ENCODE measurements around the gene S100A5. TPM values are rescaled to one million over a fixed set of nuclear protein-coding genes. Genes with fewer than 3 reads are reported as not detected.

S100A5 gene
- total and polyA plus RNA-seq, 11 donors, result not detected

- peak; percentile 60 to 62 (median 60) for ATAC-seq
- Histone ChIP-seq H3K27ac (no peak overlapping the region), H3K4me1 (peaks cover 0 to 32% (median 21%) of the 10 kb centered on the region in 12 donors), H3K9me3 (no peaks in the 10 kb centered on the region), H3K36me3 (no peaks in the 10 kb centered on the region), H3K27me3 (no peaks in the 10 kb centered on the region), H3K4me3 (no peak overlapping the region)
- 1 to 4% (median 2%) methylated on average over 3 to 7 of the region's 7 CpGs for WGBS, 4 donors
- intact Hi-C loops (cut with DNase I), result loop anchor here in 9 of 10 donors (1.0 to 10.0 kb wide), 8 partner anchors 57 to 484 kb away; partner anchors contain the start of genes RAB13 (in 3 of the 9), S100A14 (in 3 of the 9), ILF2 (in 1 of the 9) and NPR1 (in 1 of the 9)
- DNase-seq, result peak; percentile 82 to 88 (median 84)
- no peak for TF ChIP-seq POLR2A (IDR thresholded peaks at IDR 0.05)
- peak; percentile 81 to 97 (median 90) for TF ChIP-seq CTCF (IDR thresholded peaks at IDR 0.05)
Observed at GRCh38 chr1:153510984-153511410, 29.7 kb downstream of the S100A5 start.

GRCh38 chr1:153509729-153510354 lies 30.9 kb downstream of the S100A5 start:
- WGBS, 4 donors, result 75 to 77% (median 75%) methylated on average over 4 of the region's 4 CpGs
- H3K4me3 ChIP-seq, result no peak overlapping the region
- H3K27me3 ChIP-seq, result no peaks in the 10 kb centered on the region
- TF ChIP-seq CTCF (IDR thresholded peaks at IDR 0.05) (peak; percentile 30 to 65 (median 46)), POLR2A (IDR thresholded peaks at IDR 0.05) (no peak)
- intact Hi-C loops (cut with DNase I), result loop anchor here in 8 of 10 donors (2.0 to 10.0 kb wide), 7 partner anchors 59 to 485 kb away; partner anchors contain the start of genes RAB13 (in 3 of the 8), S100A14 (in 3 of the 8), ILF2 (in 1 of the 8) and NPR1 (in 1 of the 8)
- ATAC-seq, result no peak
- DNase-seq, result peak in 1 of 5 donors; percentile 52
- no peaks in the 10 kb centered on the region for H3K36me3 ChIP-seq
- no peaks in the 10 kb centered on the region for H3K9me3 ChIP-seq
- H3K27ac ChIP-seq, result no peak overlapping the region
- peaks cover 0 to 29% (median 16%) of the 10 kb centered on the region in 12 donors for H3K4me1 ChIP-seq

- Histone ChIP-seq H3K27me3 (no peaks in the 10 kb centered on the region), H3K4me3 (no peak overlapping the region), H3K9me3 (no peaks in the 10 kb centered on the region), H3K4me1 (peaks cover 0 to 29% (median 16%) of the 10 kb centered on the region in 12 donors), H3K27ac (no peak overlapping the region), H3K36me3 (no peaks in the 10 kb centered on the region)
- 94 to 96% (median 95%) methylated on average over 3 of the region's 3 CpGs for WGBS, 4 donors
- no peak for DNase-seq
- intact Hi-C loops (cut with DNase I), result no loop called here
- no peak for ATAC-seq
- TF ChIP-seq POLR2A (IDR thresholded peaks at IDR 0.05) (no peak), CTCF (IDR thresholded peaks at IDR 0.05) (no peak)
Observed at GRCh38 chr1:153509036-153509435, 31.7 kb downstream of the S100A5 start.

GRCh38 chr1:153507926-153508583 lies 32.7 kb downstream of the S100A5 start:
- no peaks in the 10 kb centered on the region for H3K36me3 ChIP-seq
- no peak for ATAC-seq
- peaks cover 0 to 29% (median 16%) of the 10 kb centered on the region in 12 donors for H3K4me1 ChIP-seq
- no peak overlapping the region for H3K4me3 ChIP-seq
- no peaks in the 10 kb centered on the region for H3K9me3 ChIP-seq
- WGBS, 4 donors, result 86 to 95% (median 88%) methylated on average over 11 of the region's 11 CpGs
- intact Hi-C loops (cut with DNase I), result no loop called here
- TF ChIP-seq POLR2A (IDR thresholded peaks at IDR 0.05) (no peak), CTCF (IDR thresholded peaks at IDR 0.05) (no peak)
- peak overlapping the region in 8 of 12 donors; percentile 58 to 87 (median 84) for H3K27ac ChIP-seq
- no peak for DNase-seq
- no peaks in the 10 kb centered on the region for H3K27me3 ChIP-seq

All from heart left ventricle (tissue), 16 donors.